GM23338 (cell line): Measurements from ENCODE around the gene PTPRR. TPM values are rescaled to one million over a fixed set of nuclear protein-coding genes. Genes with fewer than 3 reads are reported as not detected.
"Not testable (repeated sequence)": the region's sequence is repeated elsewhere in the genome, so short reads cannot be mapped to it uniquely, and the experiment has no call there.

ENCODE experiments used
- ATAC-seq: fragments of 200-7000 bp; cut with Tn5 transposase; 3 replicates; pipeline ENCODE4 v1.9.1; 2020
- DNase-seq: peaks from one replicate; pipeline ENCODE4 v3.0.0-alpha.2; 2015; ENCODE audit warnings: low spot score
- H2AFZ ChIP-seq: fragments of 200-600 bp; sonication (generic); 2 replicates; pipeline ENCODE4 v1.8.0; 2016; ENCODE audit warnings: antibody characterized with exemption, mild to moderate bottlenecking, moderate library complexity
- H3F3A ChIP-seq: fragments of 200-600 bp; sonication (generic); replicated peaks from 2 replicates; pipeline ENCODE4 v1.8.0; 2017; ENCODE audit warnings: antibody characterized with exemption, mixed run types, low read depth
- H3K27ac ChIP-seq: fragments of 200-600 bp; sonication (generic); 2 replicates; pipeline ENCODE4 v1.6.1; 2016; ENCODE audit warnings: low read depth
- H3K27me3 ChIP-seq: fragments of 200-600 bp; sonication (generic); 2 replicates; pipeline ENCODE4 v1.8.0; 2016; ENCODE audit warnings: mild to moderate bottlenecking, mixed run types, moderate library complexity; ENCODE audit not compliant: insufficient read depth
- H3K36me3 ChIP-seq: fragments of 200-600 bp; sonication (generic); 2 replicates; pipeline ENCODE4 v1.8.0; 2016; ENCODE audit warnings: mild to moderate bottlenecking; ENCODE audit not compliant: insufficient read depth
- H3K4me1 ChIP-seq: fragments of 200-600 bp; sonication (generic); 2 replicates; pipeline ENCODE4 v1.8.0; 2016; ENCODE audit warnings: mild to moderate bottlenecking, moderate library complexity; ENCODE audit not compliant: insufficient read depth
- H3K4me2 ChIP-seq: fragments of 200-600 bp; sonication (generic); 2 replicates; pipeline ENCODE4 v1.7.1; 2017; ENCODE audit warnings: mixed run types
- H3K4me3 ChIP-seq: fragments of 200-600 bp; sonication (generic); 2 replicates; pipeline ENCODE4 v1.6.1; 2016; ENCODE audit warnings: mixed run types
- H3K79me2 ChIP-seq: fragments of 200-600 bp; sonication (generic); replicated peaks from 2 replicates; pipeline ENCODE4 v1.8.0; 2017; ENCODE audit warnings: mild to moderate bottlenecking; ENCODE audit not compliant: insufficient read depth
- H3K9me2 ChIP-seq: fragments of 200-600 bp; sonication (generic); 2 replicates; pipeline ENCODE4 v1.8.0; 2017; ENCODE audit not compliant: insufficient read depth
- H4K20me1 ChIP-seq: fragments of 200-600 bp; sonication (generic); replicated peaks from 2 replicates; pipeline ENCODE4 v1.8.0; 2017; ENCODE audit warnings: mild to moderate bottlenecking; ENCODE audit not compliant: insufficient read depth
- H3K27ac Mint-ChIP-seq: 2 replicates; pipeline ENCODE4 v1.8.0; 2020; ENCODE audit warnings: inconsistent platforms, mild to moderate bottlenecking, moderate library complexity, mixed read lengths
- H3K27me3 Mint-ChIP-seq: 3 replicates; pipeline ENCODE4 v1.8.0; 2022; ENCODE audit warnings: low read depth, mild to moderate bottlenecking, moderate library complexity, mixed read lengths, inconsistent platforms; ENCODE audit not compliant: insufficient read depth, poor library complexity
- H3K36me3 Mint-ChIP-seq: 3 replicates; pipeline ENCODE4 v1.8.0; 2021; ENCODE audit warnings: low read depth, mild to moderate bottlenecking, inconsistent platforms, moderate library complexity, mixed read lengths
- H3K4me1 Mint-ChIP-seq: 3 replicates; pipeline ENCODE4 v1.8.0; 2020; ENCODE audit warnings: mild to moderate bottlenecking, inconsistent platforms, mixed read lengths
- H3K4me3 Mint-ChIP-seq: 3 replicates; pipeline ENCODE4 v1.8.0; 2021; ENCODE audit warnings: moderate library complexity, mild to moderate bottlenecking, inconsistent platforms, mixed read lengths
- H3K9me3 Mint-ChIP-seq: 3 replicates; pipeline ENCODE4 v1.8.0; 2020; ENCODE audit warnings: moderate library complexity, mild to moderate bottlenecking, inconsistent platforms, mixed read lengths
- CREB1 ChIP-seq: fragments of 250-450 bp; sonication (Bioruptor Pico); IDR thresholded peaks from 2 replicates; pipeline ENCODE4 v1.5.0; 2020; ENCODE audit warnings: low read depth, mild to moderate bottlenecking, moderate library complexity
- EZH2 ChIP-seq: fragments of 200-600 bp; sonication (generic); IDR thresholded peaks from one replicate; pipeline ENCODE4 v1.8.0; 2017; ENCODE audit warnings: antibody characterized with exemption, mild to moderate bottlenecking, low read depth; ENCODE audit not compliant: unreplicated experiment
- NANOG ChIP-seq: IDR thresholded peaks from 2 replicates; pipeline ENCODE4 v1.6.1; 2016; ENCODE audit warnings: antibody characterized with exemption, borderline replicate concordance
- polyA plus RNA-seq: library from polyadenylated mRNA; unstranded; fragments of >200 nt; fragmentation: Nextera tagmentation; extraction: Ambion mirVana; gene quantifications from 2 replicates; pipeline ENCODE4 v1.2.1, GENCODE V29; 2016
- total RNA-seq: library from RNA; depleted of rRNA; stranded (reverse); fragments of >200 nt; shearing (Covaris generic); gene quantifications from 2 replicates; pipeline ENCODE4 v1.2.3, GENCODE V29; 2014
- TF ChIP-seq, protein P1 (sequence below): fragments of 250-450 bp; sonication (Bioruptor Pico); IDR thresholded peaks from 2 replicates; pipeline ENCODE4 v1.5.0; 2020; ENCODE audit warnings: mild to moderate bottlenecking, moderate library complexity
- TF ChIP-seq, protein P2 (sequence below), 2 experiments: fragments of 200-600 bp in 1 of 2; sonication (generic) in 1 of 2; conservative IDR thresholded peaks; 2 replicates each; pipeline versions ENCODE4 v1.5.1 to v1.6.1; 2016 to 2017; ENCODE audit warnings: antibody characterized with exemption in 2 of 2, low read depth in 2 of 2, mild to moderate bottlenecking in 2 of 2, moderate library complexity in 1 of 2

The PTPRR gene
- total and polyA plus RNA-seq, 2 experiments from 2014 or later: 0.26 to 0.76 TPM

DNA sequence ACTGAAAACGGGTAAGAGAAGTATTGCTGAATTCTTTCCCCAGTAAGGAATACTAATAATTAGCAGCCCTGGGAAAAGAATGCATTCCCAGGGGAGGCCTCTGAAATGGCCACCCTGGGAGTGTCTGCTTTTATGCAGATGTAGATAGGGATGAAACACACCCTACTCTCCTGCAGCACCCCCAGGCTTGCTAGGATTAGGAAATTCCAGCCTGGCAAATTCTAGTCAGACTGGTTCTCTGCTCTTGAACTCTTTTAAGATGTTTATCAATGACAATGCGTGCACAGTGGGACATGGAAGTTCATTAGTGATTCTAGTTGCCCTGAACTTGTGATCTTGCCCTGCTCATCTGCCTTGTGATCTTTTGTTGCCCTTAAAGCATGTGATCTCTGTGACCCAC lies 112.5 kb downstream of the PTPRR start:
- not testable (repeated sequence) for H2AFZ ChIP-seq, H3K4me3 Mint-ChIP-seq, H3K36me3 ChIP-seq, H3K27me3 Mint-ChIP-seq, H3K79me2 ChIP-seq, H3K4me3 ChIP-seq, H3K9me2 ChIP-seq, H3K27me3 ChIP-seq, H4K20me1 ChIP-seq, H3F3A ChIP-seq
- ATAC-seq (peak; percentile 28; the same call in 2 of the 3 replicates), DNase-seq (peak; percentile 70)
- H3K4me1 ChIP-seq: peaks cover 24% of the 10 kb centered on the region
- Mint-ChIP-seq H3K4me1 (peaks cover 61% of the 10 kb centered on the region), H3K36me3 (peaks cover 26% of the 10 kb centered on the region; the same call in 2 of the 3 replicates), H3K9me3 (peaks cover 16% of the 10 kb centered on the region), H3K27ac (peak overlapping the region; percentile 94)
- peak; percentile 46 for TF ChIP-seq CREB1 (CRISPR knock-in tag)
- TF ChIP-seq, protein P1, sequence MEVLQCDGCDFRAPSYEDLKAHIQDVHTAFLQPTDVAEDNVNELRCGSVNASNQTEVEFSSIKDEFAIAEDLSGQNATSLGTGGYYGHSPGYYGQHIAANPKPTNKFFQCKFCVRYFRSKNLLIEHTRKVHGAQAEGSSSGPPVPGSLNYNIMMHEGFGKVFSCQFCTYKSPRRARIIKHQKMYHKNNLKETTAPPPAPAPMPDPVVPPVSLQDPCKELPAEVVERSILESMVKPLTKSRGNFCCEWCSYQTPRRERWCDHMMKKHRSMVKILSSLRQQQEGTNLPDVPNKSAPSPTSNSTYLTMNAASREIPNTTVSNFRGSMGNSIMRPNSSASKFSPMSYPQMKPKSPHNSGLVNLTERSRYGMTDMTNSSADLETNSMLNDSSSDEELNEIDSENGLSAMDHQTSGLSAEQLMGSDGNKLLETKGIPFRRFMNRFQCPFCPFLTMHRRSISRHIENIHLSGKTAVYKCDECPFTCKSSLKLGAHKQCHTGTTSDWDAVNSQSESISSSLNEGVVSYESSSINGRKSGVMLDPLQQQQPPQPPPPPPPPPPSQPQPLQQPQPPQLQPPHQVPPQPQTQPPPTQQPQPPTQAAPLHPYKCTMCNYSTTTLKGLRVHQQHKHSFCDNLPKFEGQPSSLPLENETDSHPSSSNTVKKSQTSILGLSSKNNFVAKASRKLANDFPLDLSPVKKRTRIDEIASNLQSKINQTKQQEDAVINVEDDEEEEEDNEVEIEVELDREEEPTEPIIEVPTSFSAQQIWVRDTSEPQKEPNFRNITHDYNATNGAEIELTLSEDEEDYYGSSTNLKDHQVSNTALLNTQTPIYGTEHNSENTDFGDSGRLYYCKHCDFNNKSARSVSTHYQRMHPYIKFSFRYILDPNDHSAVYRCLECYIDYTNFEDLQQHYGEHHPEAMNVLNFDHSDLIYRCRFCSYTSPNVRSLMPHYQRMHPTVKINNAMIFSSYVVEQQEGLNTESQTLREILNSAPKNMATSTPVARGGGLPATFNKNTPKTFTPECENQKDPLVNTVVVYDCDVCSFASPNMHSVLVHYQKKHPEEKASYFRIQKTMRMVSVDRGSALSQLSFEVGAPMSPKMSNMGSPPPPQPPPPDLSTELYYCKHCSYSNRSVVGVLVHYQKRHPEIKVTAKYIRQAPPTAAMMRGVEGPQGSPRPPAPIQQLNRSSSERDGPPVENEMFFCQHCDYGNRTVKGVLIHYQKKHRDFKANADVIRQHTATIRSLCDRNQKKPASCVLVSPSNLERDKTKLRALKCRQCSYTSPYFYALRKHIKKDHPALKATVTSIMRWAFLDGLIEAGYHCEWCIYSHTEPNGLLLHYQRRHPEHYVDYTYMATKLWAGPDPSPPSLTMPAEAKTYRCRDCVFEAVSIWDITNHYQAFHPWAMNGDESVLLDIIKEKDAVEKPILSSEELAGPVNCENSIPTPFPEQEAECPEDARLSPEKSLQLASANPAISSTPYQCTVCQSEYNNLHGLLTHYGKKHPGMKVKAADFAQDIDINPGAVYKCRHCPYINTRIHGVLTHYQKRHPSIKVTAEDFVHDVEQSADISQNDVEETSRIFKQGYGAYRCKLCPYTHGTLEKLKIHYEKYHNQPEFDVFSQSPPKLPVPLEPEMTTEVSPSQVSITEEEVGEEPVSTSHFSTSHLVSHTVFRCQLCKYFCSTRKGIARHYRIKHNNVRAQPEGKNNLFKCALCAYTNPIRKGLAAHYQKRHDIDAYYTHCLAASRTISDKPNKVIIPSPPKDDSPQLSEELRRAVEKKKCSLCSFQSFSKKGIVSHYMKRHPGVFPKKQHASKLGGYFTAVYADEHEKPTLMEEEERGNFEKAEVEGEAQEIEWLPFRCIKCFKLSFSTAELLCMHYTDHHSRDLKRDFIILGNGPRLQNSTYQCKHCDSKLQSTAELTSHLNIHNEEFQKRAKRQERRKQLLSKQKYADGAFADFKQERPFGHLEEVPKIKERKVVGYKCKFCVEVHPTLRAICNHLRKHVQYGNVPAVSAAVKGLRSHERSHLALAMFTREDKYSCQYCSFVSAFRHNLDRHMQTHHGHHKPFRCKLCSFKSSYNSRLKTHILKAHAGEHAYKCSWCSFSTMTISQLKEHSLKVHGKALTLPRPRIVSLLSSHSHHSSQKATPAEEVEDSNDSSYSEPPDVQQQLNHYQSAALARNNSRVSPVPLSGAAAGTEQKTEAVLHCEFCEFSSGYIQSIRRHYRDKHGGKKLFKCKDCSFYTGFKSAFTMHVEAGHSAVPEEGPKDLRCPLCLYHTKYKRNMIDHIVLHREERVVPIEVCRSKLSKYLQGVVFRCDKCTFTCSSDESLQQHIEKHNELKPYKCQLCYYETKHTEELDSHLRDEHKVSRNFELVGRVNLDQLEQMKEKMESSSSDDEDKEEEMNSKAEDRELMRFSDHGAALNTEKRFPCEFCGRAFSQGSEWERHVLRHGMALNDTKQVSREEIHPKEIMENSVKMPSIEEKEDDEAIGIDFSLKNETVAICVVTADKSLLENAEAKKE (CRISPR knock-in tag): peak; percentile 52; the same call in 1 of the 2 replicates
- H3K4me2 ChIP-seq: peak overlapping the region; percentile 30; the same call in 1 of the 2 replicates
- H3K27ac ChIP-seq: peak overlapping the region; percentile 61; the same call in 1 of the 2 replicates

DNA sequence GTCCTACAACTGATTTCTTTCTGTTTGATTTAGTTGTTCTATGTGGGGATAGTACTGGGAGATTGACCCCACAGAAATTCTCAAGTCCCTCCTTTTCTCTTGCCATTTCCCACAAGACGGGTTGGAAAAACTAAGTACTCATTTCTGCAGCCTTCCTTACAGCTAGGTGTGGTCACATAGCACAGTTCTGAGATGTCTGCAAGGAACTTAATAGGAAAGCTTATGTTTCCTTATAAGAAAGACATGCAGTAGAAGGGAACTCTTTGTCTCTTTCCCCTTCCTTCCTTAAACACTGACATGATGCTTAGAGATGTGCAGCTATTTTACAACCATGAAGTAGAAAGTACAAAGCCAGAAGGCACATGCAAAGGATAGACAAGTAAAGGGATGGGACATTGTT lies 113.7 kb downstream of the PTPRR start:
- DNase-seq (no peak), ATAC-seq (no peak)
- H3F3A ChIP-seq: no peaks in the 10 kb centered on the region
- H4K20me1 ChIP-seq: no peaks in the 10 kb centered on the region
- peaks cover 24% of the 10 kb centered on the region for H3K4me1 ChIP-seq
- H3K4me2 ChIP-seq: no peak overlapping the region
- H3K4me1 Mint-ChIP-seq: peaks cover 54% of the 10 kb centered on the region
- H3K27me3 ChIP-seq: no peaks in the 10 kb centered on the region
- H3K79me2 ChIP-seq: no peaks in the 10 kb centered on the region
- H2AFZ ChIP-seq: no peak overlapping the region
- H3K27ac ChIP-seq: no peak overlapping the region
- no peak overlapping the region for H3K4me3 Mint-ChIP-seq
- H3K27me3 Mint-ChIP-seq: no peaks in the 10 kb centered on the region
- no peaks in the 10 kb centered on the region for H3K9me2 ChIP-seq
- H3K27ac Mint-ChIP-seq: peak overlapping the region; percentile 76
- peaks cover 26% of the 10 kb centered on the region; the same call in 2 of the 3 replicates for H3K36me3 Mint-ChIP-seq
- peaks cover 16% of the 10 kb centered on the region for H3K9me3 Mint-ChIP-seq
- H3K36me3 ChIP-seq: no peaks in the 10 kb centered on the region
- no peak overlapping the region for H3K4me3 ChIP-seq
- TF ChIP-seq NANOG (no peak), CREB1 (CRISPR knock-in tag) (no peak), EZH2 (no peak)
- TF ChIP-seq, protein P2, sequence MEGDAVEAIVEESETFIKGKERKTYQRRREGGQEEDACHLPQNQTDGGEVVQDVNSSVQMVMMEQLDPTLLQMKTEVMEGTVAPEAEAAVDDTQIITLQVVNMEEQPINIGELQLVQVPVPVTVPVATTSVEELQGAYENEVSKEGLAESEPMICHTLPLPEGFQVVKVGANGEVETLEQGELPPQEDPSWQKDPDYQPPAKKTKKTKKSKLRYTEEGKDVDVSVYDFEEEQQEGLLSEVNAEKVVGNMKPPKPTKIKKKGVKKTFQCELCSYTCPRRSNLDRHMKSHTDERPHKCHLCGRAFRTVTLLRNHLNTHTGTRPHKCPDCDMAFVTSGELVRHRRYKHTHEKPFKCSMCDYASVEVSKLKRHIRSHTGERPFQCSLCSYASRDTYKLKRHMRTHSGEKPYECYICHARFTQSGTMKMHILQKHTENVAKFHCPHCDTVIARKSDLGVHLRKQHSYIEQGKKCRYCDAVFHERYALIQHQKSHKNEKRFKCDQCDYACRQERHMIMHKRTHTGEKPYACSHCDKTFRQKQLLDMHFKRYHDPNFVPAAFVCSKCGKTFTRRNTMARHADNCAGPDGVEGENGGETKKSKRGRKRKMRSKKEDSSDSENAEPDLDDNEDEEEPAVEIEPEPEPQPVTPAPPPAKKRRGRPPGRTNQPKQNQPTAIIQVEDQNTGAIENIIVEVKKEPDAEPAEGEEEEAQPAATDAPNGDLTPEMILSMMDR (conservative IDR thresholded peaks at IDR 0.05; ENCODE audit: low read depth in 2 of 2): no peak
